Measurements from ENCODE around the gene IFNGR2.
"Not testable (repeated sequence)": the region's sequence is repeated elsewhere in the genome, so short reads cannot be mapped to it uniquely, and the experiment has no call there.

IFNGR2 gene

GRCh38 chr21:33401630-33401992, 1.6 kb upstream of the IFNGR2 start:
- no peak for DNase-seq (ENCODE audit: low read depth)
- TF ChIP-seq CTCF (conservative IDR thresholded peaks at IDR 0.05; ENCODE audit: low read depth, low read length): no peak
- H3K4me3 ChIP-seq (ENCODE audit: low read depth, low read length): no peak overlapping the region

- peak overlapping the region; percentile 84 for H3K4me3 ChIP-seq (ENCODE audit: low read depth, low read length)
- no peak for TF ChIP-seq CTCF (conservative IDR thresholded peaks at IDR 0.05; ENCODE audit: low read depth, low read length)
- DNase-seq (ENCODE audit: low read depth): peak; percentile 87
Measured at GRCh38 chr21:33402001-33402979, 923 bp upstream of the IFNGR2 start.

GRCh38 chr21:33403786-33404585, 773 bp downstream of the IFNGR2 start:
- peak; percentile 65 for DNase-seq (ENCODE audit: low read depth)
- TF ChIP-seq CTCF (conservative IDR thresholded peaks at IDR 0.05; ENCODE audit: low read depth, low read length): no peak
- peak overlapping the region; percentile 84 for H3K4me3 ChIP-seq (ENCODE audit: low read depth, low read length)

GRCh38 chr21:33406493-33406892, 3.3 kb downstream of the IFNGR2 start:
- H3K4me3 ChIP-seq (ENCODE audit: low read depth, low read length): no peak overlapping the region
- DNase-seq (ENCODE audit: low read depth): no peak
- no peak for TF ChIP-seq CTCF (conservative IDR thresholded peaks at IDR 0.05; ENCODE audit: low read depth, low read length)

GRCh38 chr21:33411949-33412430, 8.8 kb downstream of the IFNGR2 start:
- no peak overlapping the region for H3K4me3 ChIP-seq (ENCODE audit: low read depth, low read length)
- no peak for TF ChIP-seq CTCF (conservative IDR thresholded peaks at IDR 0.05; ENCODE audit: low read depth, low read length)
- DNase-seq (ENCODE audit: low read depth): no peak

GRCh38 chr21:33412439-33412831, 9.2 kb downstream of the IFNGR2 start:
- not testable (repeated sequence) for H3K4me3 ChIP-seq (ENCODE audit: low read depth, low read length); DNase-seq (ENCODE audit: low read depth)

GRCh38 chr21:33412832-33413519, 9.8 kb downstream of the IFNGR2 start:
- no peak for DNase-seq (ENCODE audit: low read depth)
- no peak overlapping the region for H3K4me3 ChIP-seq (ENCODE audit: low read depth, low read length)

More at GRCh38 chr21:33412832-33413519, 9.8 kb downstream of the IFNGR2 start:
- TF ChIP-seq CTCF (conservative IDR thresholded peaks at IDR 0.05; ENCODE audit: low read depth, low read length): no peak

All from choroid plexus epithelial cell (primary cell).